Measurements from ENCODE around the gene SLC6A13.

Gene SLC6A13

GRCh38 chr12:256225-256624, 6.4 kb downstream of the SLC6A13 start:
- Histone ChIP-seq H3K36me3 (ENCODE audit: control insufficient read depth, insufficient read depth, low read length) (no peaks in the 10 kb centered on the region), H3K27me3 (replicated peaks; ENCODE audit: control insufficient read depth, insufficient read depth, low read length) (peaks cover 3% of the 10 kb centered on the region), H3K4me3 (replicated peaks; ENCODE audit: low read depth, low read length) (no peak overlapping the region)
- TF ChIP-seq CTCF (IDR thresholded peaks at IDR 0.05; ENCODE audit: insufficient read depth, low read length, poor library complexity, severe bottlenecking): no peak
- DNase-seq (ENCODE audit: extremely low read depth, insufficient read length): no peak

- H3K27me3 ChIP-seq (replicated peaks; ENCODE audit: control insufficient read depth, insufficient read depth, low read length): peaks cover 3% of the 10 kb centered on the region
- no peak for DNase-seq (ENCODE audit: extremely low read depth, insufficient read length)
- TF ChIP-seq CTCF (IDR thresholded peaks at IDR 0.05; ENCODE audit: insufficient read depth, low read length, poor library complexity, severe bottlenecking): no peak
- H3K36me3 ChIP-seq (ENCODE audit: control insufficient read depth, insufficient read depth, low read length): no peaks in the 10 kb centered on the region
- H3K4me3 ChIP-seq (replicated peaks; ENCODE audit: low read depth, low read length): no peak overlapping the region
Observed at GRCh38 chr12:254912-255311, 7.7 kb downstream of the SLC6A13 start.

- no peaks in the 10 kb centered on the region for H3K36me3 ChIP-seq (ENCODE audit: control insufficient read depth, insufficient read depth, low read length)
- TF ChIP-seq CTCF (IDR thresholded peaks at IDR 0.05; ENCODE audit: insufficient read depth, low read length, poor library complexity, severe bottlenecking): no peak
- peaks cover 3% of the 10 kb centered on the region for H3K27me3 ChIP-seq (replicated peaks; ENCODE audit: control insufficient read depth, insufficient read depth, low read length)
- H3K4me3 ChIP-seq (replicated peaks; ENCODE audit: low read depth, low read length): no peak overlapping the region
- DNase-seq (ENCODE audit: extremely low read depth, insufficient read length): no peak
Observed at GRCh38 chr12:254039-254438, 8.6 kb downstream of the SLC6A13 start.

- Histone ChIP-seq H3K4me3 (replicated peaks; ENCODE audit: low read depth, low read length) (no peak overlapping the region), H3K36me3 (ENCODE audit: control insufficient read depth, insufficient read depth, low read length) (no peaks in the 10 kb centered on the region), H3K27me3 (replicated peaks; ENCODE audit: control insufficient read depth, insufficient read depth, low read length) (peaks cover 3% of the 10 kb centered on the region)
- no peak for DNase-seq (ENCODE audit: extremely low read depth, insufficient read length)
- no peak for TF ChIP-seq CTCF (IDR thresholded peaks at IDR 0.05; ENCODE audit: insufficient read depth, low read length, poor library complexity, severe bottlenecking)
Observed at GRCh38 chr12:253116-253831, 9.4 kb downstream of the SLC6A13 start.

GRCh38 chr12:252636-253035, 10.0 kb downstream of the SLC6A13 start:
- H3K27me3 ChIP-seq (replicated peaks; ENCODE audit: control insufficient read depth, insufficient read depth, low read length): peaks cover under 1% of the 10 kb centered on the region
- no peak overlapping the region for H3K4me3 ChIP-seq (replicated peaks; ENCODE audit: low read depth, low read length)
- no peak for DNase-seq (ENCODE audit: extremely low read depth, insufficient read length)
- no peak for TF ChIP-seq CTCF (IDR thresholded peaks at IDR 0.05; ENCODE audit: insufficient read depth, low read length, poor library complexity, severe bottlenecking)
- H3K36me3 ChIP-seq (ENCODE audit: control insufficient read depth, insufficient read depth, low read length): no peaks in the 10 kb centered on the region

- no peak for TF ChIP-seq CTCF (IDR thresholded peaks at IDR 0.05; ENCODE audit: insufficient read depth, low read length, poor library complexity, severe bottlenecking)
- Histone ChIP-seq H3K36me3 (ENCODE audit: control insufficient read depth, insufficient read depth, low read length) (no peaks in the 10 kb centered on the region), H3K4me3 (replicated peaks; ENCODE audit: low read depth, low read length) (no peak overlapping the region), H3K27me3 (replicated peaks; ENCODE audit: control insufficient read depth, insufficient read depth, low read length) (no peaks in the 10 kb centered on the region)
- DNase-seq (ENCODE audit: extremely low read depth, insufficient read length): no peak
Observed at GRCh38 chr12:247271-247670, 15.4 kb downstream of the SLC6A13 start.

All from GM06990 (cell line).